Tibial artery (tissue), 4 donors: ENCODE data around the gene PXMP2.

ENCODE experiments used
- DNase-seq, 2 donors: peaks; one replicate each; pipeline ENCODE4 v3.0.0-alpha.2; 2019
- H3K27ac ChIP-seq, 2 donors: fragments of 200-600 bp; sonication (generic) in 1 of 2; 1 replicate in 1 of 2; 2 replicates in 1 of 2; pipeline ENCODE4 v1.5.1; 2018 to 2019; ENCODE audit warnings: mild to moderate bottlenecking in 1 of 2
- H3K27me3 ChIP-seq, 2 donors: fragments of 200-600 bp; sonication (generic) in 1 of 2; one replicate each; pipeline versions ENCODE4 v1.5.1 to v1.6.0; 2016 to 2019
- H3K36me3 ChIP-seq, 3 donors: fragments of 200-600 bp; sonication (generic) in 2 of 3; one replicate each; pipeline ENCODE4 v1.5.1; 2016 to 2019; ENCODE audit warnings: mild to moderate bottlenecking in 2 of 3
- H3K4me1 ChIP-seq, 4 donors: fragments of 200-600 bp; sonication (generic) in 2 of 4; 1 replicate in 3 of 4; 2 replicates in 1 of 4; pipeline ENCODE4 v1.5.1; 2016 to 2019
- H3K4me3 ChIP-seq, 2 donors: fragments of 200-600 bp; sonication (generic) in 1 of 2; 1 replicate in 1 of 2; 2 replicates in 1 of 2; pipeline ENCODE4 v1.5.1; 2018 to 2019; ENCODE audit warnings: mild to moderate bottlenecking in 2 of 2
- H3K9me3 ChIP-seq, 3 donors: fragments of 200-600 bp; sonication (generic) in 1 of 3; one replicate each; pipeline ENCODE4 v1.5.1; 2016 to 2019
- CTCF ChIP-seq, 2 experiments: fragments of 200-600 bp in 1 of 2; fragments of 450-650 bp in 1 of 2; IDR thresholded peaks; one replicate each; pipeline ENCODE4 v1.5.1; 2017 to 2019; ENCODE audit warnings: antibody characterized with exemption in 2 of 2, mild to moderate bottlenecking in 1 of 2, moderate library complexity in 1 of 2
- intact Hi-C: fragments of 100-400 bp; cut with DNase I; formaldehyde crosslinking; loops from one replicate; pipeline ENCODE4 v1.15.0; 2023; ENCODE audit warnings: low total_unique reads

Gene PXMP2

DNA sequence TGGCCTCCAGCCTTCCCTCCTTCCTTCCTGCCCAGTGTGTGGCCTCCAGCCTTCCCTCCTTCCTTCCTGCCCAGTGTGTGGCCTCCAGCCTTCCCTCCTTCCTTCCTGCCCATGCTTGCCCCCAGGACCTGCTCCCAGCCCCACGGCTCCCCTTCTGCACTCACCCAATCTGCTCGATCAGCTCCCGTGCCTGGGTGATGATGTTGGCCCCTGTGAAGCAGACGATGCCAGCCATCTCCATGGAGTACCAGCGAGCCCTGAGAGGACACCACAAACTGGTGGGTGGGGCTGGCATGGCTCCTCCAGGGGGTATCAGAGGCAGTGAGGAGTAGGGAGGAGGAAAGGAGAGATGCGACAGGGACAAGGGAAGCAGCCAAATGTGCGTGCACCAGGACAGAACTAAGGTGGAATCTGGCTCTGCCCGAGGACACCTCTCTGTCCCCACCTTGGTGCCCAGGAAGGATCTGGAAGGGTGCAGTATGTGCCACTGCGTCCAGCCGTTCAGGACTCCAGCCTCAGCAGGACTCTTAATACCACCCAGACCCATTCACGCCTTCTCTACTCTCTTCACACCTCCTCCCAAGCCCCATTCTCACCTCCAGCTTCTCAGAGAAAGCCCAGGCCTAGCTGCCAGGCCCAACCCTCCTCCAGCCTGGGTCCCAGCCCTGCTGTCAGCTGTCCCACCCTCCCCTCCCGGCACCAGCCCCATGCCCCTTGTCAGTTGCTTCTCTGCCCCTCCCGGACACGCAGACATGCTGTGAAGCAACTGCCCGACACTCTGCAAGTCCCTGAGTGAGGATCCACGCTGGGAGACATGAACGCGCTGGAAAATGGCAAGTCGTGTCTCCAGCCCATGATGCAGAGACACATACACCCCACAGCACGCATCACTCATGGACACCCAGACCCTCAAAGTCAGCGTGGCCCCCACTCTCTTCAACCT lies 22.9 kb upstream of the PXMP2 start:
- TF ChIP-seq CTCF (IDR thresholded peaks at IDR 0.05): no peak
- Histone ChIP-seq H3K9me3 (no peaks in the 10 kb centered on the region), H3K4me3 (no peak overlapping the region), H3K27ac (no peak overlapping the region), H3K27me3 (no peaks in the 10 kb centered on the region), H3K36me3 (peaks cover 96 to 100% (median 98%) of the 10 kb centered on the region in 3 donors), H3K4me1 (no peaks in the 10 kb centered on the region)
- intact Hi-C loops: no loop called here
- DNase-seq: peak in 1 of 2 donors; percentile 56

DNA sequence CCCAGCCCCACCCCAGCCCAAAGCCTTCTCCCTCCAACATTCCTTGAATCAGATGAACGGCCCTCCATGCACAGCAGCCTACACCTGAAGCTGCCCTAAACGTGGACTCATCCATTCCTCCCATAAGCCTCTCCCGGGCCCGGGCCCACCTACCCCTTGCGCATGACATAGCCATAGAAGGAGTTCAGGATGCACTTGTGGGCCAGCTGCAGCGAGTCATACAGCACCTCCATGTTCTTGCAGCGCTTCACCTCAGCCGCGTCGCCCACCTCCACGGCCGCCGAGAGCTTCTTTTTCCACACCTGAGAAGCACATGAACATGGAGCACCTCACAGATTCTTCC lies 22.3 kb upstream of the PXMP2 start:
- peak in 1 of 2 donors; percentile 48 for DNase-seq
- Histone ChIP-seq H3K4me1 (no peaks in the 10 kb centered on the region), H3K4me3 (no peak overlapping the region), H3K36me3 (peaks cover 95 to 100% (median 97%) of the 10 kb centered on the region in 3 donors), H3K27me3 (no peaks in the 10 kb centered on the region), H3K9me3 (no peaks in the 10 kb centered on the region), H3K27ac (no peak overlapping the region)
- no peak for TF ChIP-seq CTCF (IDR thresholded peaks at IDR 0.05)
- intact Hi-C loops: no loop called here

DNA sequence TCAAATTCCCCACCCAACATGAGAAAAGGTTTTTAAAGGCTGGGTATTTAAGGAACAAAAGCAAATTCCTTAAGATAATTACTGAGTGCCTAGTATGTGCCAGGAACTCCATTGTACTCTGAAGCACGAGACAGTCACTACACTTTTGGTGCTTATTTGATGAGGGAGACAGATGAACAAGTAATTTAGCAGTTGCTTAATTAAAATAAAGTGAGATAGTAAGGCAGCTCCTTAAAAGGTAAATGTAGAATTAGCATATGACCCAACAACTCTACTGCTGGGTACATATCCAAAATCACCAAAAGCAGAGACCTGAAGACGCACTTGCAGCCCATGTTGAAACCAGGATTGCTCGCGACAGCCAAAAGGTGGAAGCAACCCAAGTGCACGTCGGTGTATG lies 21.6 kb upstream of the PXMP2 start:
- Histone ChIP-seq H3K27me3 (no peaks in the 10 kb centered on the region), H3K36me3 (peaks cover 88 to 100% (median 94%) of the 10 kb centered on the region in 3 donors)

DNA sequence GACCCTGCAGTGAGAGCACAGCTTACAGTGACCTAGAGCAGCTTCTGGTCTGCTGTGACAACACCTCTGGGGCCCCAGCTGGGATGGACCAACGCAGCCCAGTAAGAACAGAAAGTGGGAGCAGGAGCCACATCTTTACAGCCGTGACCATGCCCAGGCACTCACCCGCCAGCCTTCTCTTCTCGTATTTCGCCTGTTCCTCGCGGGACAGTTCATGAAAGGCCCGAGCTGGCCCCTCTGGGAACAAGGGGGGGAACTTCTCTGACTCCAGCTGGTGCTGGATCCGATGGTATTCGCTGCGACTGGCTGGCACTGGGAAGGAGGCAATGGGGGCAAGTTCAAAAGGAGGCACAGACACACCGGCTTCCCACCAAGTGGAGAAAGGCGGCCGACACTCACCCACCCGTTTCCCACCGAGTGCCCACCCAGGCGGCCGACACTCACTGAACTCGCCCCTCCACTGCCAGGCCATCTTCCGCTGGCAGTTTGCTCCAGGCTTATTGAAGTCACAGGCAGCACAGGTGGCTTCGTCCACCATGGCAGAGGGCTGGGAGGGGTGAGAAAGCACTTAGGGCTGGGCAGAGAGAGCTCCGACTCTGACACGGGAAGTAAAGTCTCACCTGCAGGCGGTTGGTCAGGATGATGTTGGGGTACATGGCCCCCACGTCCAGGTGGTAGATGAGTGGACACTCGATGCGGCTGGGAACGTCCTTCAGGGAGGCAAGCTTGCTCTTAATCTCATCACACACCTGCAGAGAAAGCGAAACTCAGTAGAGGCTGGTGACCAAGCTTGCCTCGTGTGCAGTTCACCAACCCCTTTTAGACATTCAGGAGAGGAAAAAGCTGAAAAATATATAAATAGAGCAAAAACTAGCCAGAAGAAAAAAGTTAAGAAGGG lies 18.9 kb upstream of the PXMP2 start:
- no peak overlapping the region for H3K27ac ChIP-seq
- H3K27me3 ChIP-seq: no peaks in the 10 kb centered on the region
- no peak for TF ChIP-seq CTCF (IDR thresholded peaks at IDR 0.05)
- DNase-seq: peak in 1 of 2 donors; percentile 54
- no peaks in the 10 kb centered on the region for H3K4me1 ChIP-seq
- intact Hi-C loops: no loop called here
- no peaks in the 10 kb centered on the region for H3K9me3 ChIP-seq
- H3K36me3 ChIP-seq: peaks cover 70 to 100% (median 89%) of the 10 kb centered on the region in 3 donors
- no peak overlapping the region for H3K4me3 ChIP-seq

More for the DNA sequence above, 21.6 kb upstream of the PXMP2 start:
- Histone ChIP-seq H3K9me3 (no peaks in the 10 kb centered on the region), H3K4me3 (no peak overlapping the region), H3K4me1 (no peaks in the 10 kb centered on the region), H3K27ac (no peak overlapping the region)
- intact Hi-C loops: no loop called here
- no peak for TF ChIP-seq CTCF (IDR thresholded peaks at IDR 0.05)
- DNase-seq: no peak

DNA sequence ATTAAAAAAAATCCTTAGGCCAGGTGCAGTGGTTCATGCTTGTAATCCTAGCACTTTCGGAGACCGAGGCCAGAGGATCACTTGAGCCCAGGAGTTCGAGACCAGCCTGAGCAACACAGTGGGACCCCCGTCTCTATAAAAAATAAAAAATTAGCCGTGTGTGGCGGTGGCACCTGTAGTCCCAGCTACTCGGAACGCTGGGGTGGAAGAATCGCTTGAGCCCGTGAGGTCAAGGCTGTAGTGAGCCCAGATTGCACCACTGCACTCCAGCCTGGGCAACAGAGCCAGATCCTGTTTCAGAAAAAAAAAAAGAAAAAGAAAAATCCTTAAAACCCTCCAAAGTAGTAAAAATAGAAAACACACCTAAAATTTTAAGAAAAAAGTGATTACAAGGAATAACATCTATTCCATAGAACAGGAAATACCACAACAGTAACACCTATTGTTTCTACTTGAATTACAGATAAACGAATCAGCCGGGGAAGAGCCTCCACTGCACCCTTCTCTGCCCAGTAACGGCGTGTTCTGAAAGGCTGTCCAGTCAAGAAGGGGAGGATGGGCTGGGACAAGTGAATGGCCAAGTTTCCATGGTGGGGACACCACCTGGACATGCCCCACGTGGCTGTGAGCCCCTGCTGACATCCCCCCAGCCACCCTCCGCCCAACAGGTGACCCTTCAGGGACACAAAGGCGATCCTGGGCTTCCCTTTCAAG lies 18.1 kb upstream of the PXMP2 start:
- no peaks in the 10 kb centered on the region for H3K27me3 ChIP-seq
- H3K4me3 ChIP-seq: no peak overlapping the region
- no peak for TF ChIP-seq CTCF (IDR thresholded peaks at IDR 0.05)
- H3K9me3 ChIP-seq: no peaks in the 10 kb centered on the region
- no peaks in the 10 kb centered on the region for H3K4me1 ChIP-seq
- peaks cover 62 to 100% (median 84%) of the 10 kb centered on the region in 3 donors for H3K36me3 ChIP-seq
- no peak overlapping the region for H3K27ac ChIP-seq
- DNase-seq: peak in 1 of 2 donors; percentile 17
- intact Hi-C loops: no loop called here
